ENCODE measurements around the gene ZFAND6.

The ZFAND6 gene

GRCh38 chr15:80172401-80172800 is 112.9 kb downstream of the ZFAND6 start (continued):
- no peak for TF ChIP-seq ZFP3 (CRISPR knock-in tag; IDR thresholded peaks at IDR 0.05)
- no peak for TF ChIP-seq CREB5 (CRISPR knock-in tag; IDR thresholded peaks at IDR 0.05; ENCODE audit: low read depth)
- TF ChIP-seq GLIS3 (CRISPR knock-in tag; IDR thresholded peaks at IDR 0.05) = no peak
- TF ChIP-seq PPARA (CRISPR knock-in tag; IDR thresholded peaks at IDR 0.05; ENCODE audit: borderline replicate concordance) = no peak
- no peak for TF ChIP-seq ZNF70 (CRISPR knock-in tag; IDR thresholded peaks at IDR 0.05)
- TF ChIP-seq TOX (CRISPR knock-in tag; IDR thresholded peaks at IDR 0.05; ENCODE audit: borderline replicate concordance) = no peak
- TF ChIP-seq TCF4 (CRISPR knock-in tag; IDR thresholded peaks at IDR 0.05; ENCODE audit: borderline replicate concordance) = no peak
- no peak for TF ChIP-seq ISL1 (CRISPR knock-in tag; IDR thresholded peaks at IDR 0.05)
- no peak for TF ChIP-seq ZC3H10 (CRISPR knock-in tag; IDR thresholded peaks at IDR 0.05)

- ATAC-seq = peak; percentile 90
- TF ChIP-seq BACH2 (CRISPR knock-in tag; IDR thresholded peaks at IDR 0.05; ENCODE audit: borderline replicate concordance) = no peak
- no peak for TF ChIP-seq ZNF8 (CRISPR knock-in tag; IDR thresholded peaks at IDR 0.05)
- no peak for TF ChIP-seq POU6F1 (CRISPR knock-in tag; IDR thresholded peaks at IDR 0.05; ENCODE audit: borderline replicate concordance, low read depth)
- TF ChIP-seq ZC3H10 (CRISPR knock-in tag; IDR thresholded peaks at IDR 0.05) = no peak
- TF ChIP-seq SNAI2 (CRISPR knock-in tag; IDR thresholded peaks at IDR 0.05) = no peak
- no peak for TF ChIP-seq GLIS3 (CRISPR knock-in tag; IDR thresholded peaks at IDR 0.05)
- TF ChIP-seq OSR1 (CRISPR knock-in tag; IDR thresholded peaks at IDR 0.05) = no peak
- TF ChIP-seq CREB5 (CRISPR knock-in tag; IDR thresholded peaks at IDR 0.05; ENCODE audit: low read depth) = no peak
Observed at GRCh38 chr15:80173022-80173759, 113.7 kb downstream of the ZFAND6 start.

GRCh38 chr15:80174017-80174746 is 114.7 kb downstream of the ZFAND6 start:
- TF ChIP-seq TSHZ2 (CRISPR knock-in tag; IDR thresholded peaks at IDR 0.05) (no peak), GLIS3 (CRISPR knock-in tag; IDR thresholded peaks at IDR 0.05) (no peak), CSDC2 (CRISPR knock-in tag; IDR thresholded peaks at IDR 0.05) (no peak)
- ATAC-seq = peak; percentile 81

GRCh38 chr15:80175436-80175835 is 116.0 kb downstream of the ZFAND6 start:
- TF ChIP-seq ESRRG (CRISPR knock-in tag; IDR thresholded peaks at IDR 0.05) (no peak), BACH2 (CRISPR knock-in tag; IDR thresholded peaks at IDR 0.05; ENCODE audit: borderline replicate concordance) (no peak)

GRCh38 chr15:80176443-80176842 is 117.0 kb downstream of the ZFAND6 start:
- no peak for ATAC-seq
- TF ChIP-seq GLIS3 (CRISPR knock-in tag; IDR thresholded peaks at IDR 0.05) (no peak), SNAI2 (CRISPR knock-in tag; IDR thresholded peaks at IDR 0.05) (no peak)

More at GRCh38 chr15:80175436-80175835, 116.0 kb downstream of the ZFAND6 start:
- ATAC-seq = no peak

All from SK-N-SH treated with all-trans-retinoic acid at 6 μM for 48 hours (cell line).